Stimulated activated CD4-positive, alpha-beta T cell treated with anti-CD3 and anti-CD28 coated beads, Interleukin-1b, Interleukin-23, amount 100 ng/mL, for 48 hours (primary cell): Measurements from ENCODE around the gene AMOTL2.

Experiments
- DNase-seq: peaks from one replicate; pipeline ENCODE4 v3.0.0-alpha.2; 2020

AMOTL2 gene

GRCh38 chr3:134312873-134313846, 61.1 kb downstream of the AMOTL2 start:
- DNase-seq = no peak

- peak; percentile 6 for DNase-seq
Measured at GRCh38 chr3:134312072-134312872, 62.0 kb downstream of the AMOTL2 start.

DNA sequence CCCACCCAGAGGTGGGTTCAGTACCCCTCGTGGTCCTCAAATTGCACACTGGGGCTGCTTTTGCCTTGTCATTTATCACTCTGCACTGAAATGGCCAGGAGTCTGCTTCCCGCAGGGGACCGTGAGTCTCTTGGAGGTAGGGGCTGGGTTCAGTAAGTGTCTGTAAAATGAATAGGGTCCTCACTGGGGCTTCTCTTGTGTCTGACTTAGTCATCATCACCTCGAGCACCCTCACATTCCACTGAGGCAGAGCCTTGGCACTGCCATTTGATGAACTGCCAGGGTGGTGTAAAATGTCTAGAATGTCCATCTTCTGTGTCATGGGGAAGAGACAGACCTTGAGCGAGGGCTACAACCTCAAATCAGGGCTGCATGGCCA, 62.6 kb downstream of the AMOTL2 start:
- DNase-seq = no peak

GRCh38 chr3:134311265-134311664, 63.0 kb downstream of the AMOTL2 start:
- no peak for DNase-seq

GRCh38 chr3:134309987-134310700, 64.1 kb downstream of the AMOTL2 start:
- no peak for DNase-seq

DNA sequence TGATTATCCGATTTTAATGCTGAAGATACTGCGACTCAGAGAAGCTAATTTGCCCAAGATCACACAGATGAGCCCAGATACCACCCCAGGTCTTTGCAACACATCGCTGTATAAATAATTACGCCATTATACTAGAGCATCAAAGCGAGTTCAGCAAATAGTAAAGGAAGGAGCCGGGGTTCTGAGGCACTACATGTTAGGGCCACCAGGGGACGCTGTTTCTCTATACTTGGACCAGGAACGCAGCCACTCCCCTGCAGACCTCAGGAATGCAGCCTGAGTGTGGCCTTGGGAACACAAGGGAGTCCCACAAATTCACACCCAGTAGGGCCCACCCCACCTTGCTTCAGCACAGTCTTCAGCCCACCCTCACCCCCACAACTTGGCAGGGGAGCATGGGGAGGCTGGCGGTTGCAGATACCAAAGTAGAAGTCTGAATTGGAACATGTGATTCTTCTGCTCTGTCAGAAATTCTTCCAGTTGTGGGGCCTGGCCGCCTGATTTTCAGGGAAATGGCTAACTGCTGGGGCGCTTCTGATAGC, 65.8 kb downstream of the AMOTL2 start:
- DNase-seq = peak; percentile 72

GRCh38 chr3:134307425-134307824, 66.8 kb downstream of the AMOTL2 start:
- no peak for DNase-seq

DNA sequence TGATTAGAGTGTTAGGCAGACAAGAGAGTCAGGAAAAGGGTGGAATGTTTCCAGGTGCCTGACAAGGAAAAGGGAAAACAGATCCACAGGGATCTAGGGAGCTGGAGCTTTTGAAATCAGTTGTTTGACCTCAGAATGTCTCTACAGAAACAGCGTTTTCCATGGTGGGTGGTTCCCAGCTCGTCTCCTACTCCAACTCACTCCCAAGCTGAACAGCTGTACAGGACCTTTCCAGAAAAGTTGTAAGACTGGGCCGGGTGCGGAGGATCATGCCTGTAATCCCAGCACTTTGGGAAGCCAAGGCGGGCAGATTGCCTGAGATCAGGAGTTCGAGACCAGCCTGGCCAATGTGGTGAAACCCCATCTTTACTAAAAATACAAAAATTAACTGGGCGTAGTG, 67.9 kb downstream of the AMOTL2 start:
- no peak for DNase-seq
